HFF-Myc (cell line): ENCODE results near the gene PLB1.

ENCODE experiments used
- DNase-seq: peaks from one replicate; pipeline ENCODE4 v3.0.0-alpha.2; 2011; ENCODE audit warnings: low read depth; ENCODE audit errors: extremely low read depth
- H3K4me3 ChIP-seq: replicated peaks from 2 replicates; pipeline ENCODE4 v1.5.1; 2011; ENCODE audit warnings: low read depth, mild to moderate bottlenecking, control low read depth, low read length
- CTCF ChIP-seq: IDR thresholded peaks from 2 replicates; pipeline ENCODE4 v1.5.1; 2012; ENCODE audit warnings: mild to moderate bottlenecking, low read depth, low read length, control low read depth; ENCODE audit errors: missing control alignments

PLB1 gene

GRCh38 chr2:28595323-28595722, 99.5 kb downstream of the PLB1 start:
- no peak for DNase-seq
- no peak overlapping the region for H3K4me3 ChIP-seq
- TF ChIP-seq CTCF: no peak

GRCh38 chr2:28598484-28598883, 102.6 kb downstream of the PLB1 start:
- no peak overlapping the region for H3K4me3 ChIP-seq
- DNase-seq: no peak
- TF ChIP-seq CTCF: no peak

- TF ChIP-seq CTCF: no peak
- no peak for DNase-seq
- no peak overlapping the region for H3K4me3 ChIP-seq
These were observed 104.3 kb downstream of the PLB1 start for GRCh38 chr2:28600181-28600580.

GRCh38 chr2:28601616-28602015, 105.8 kb downstream of the PLB1 start:
- DNase-seq: no peak
- no peak for TF ChIP-seq CTCF
- no peak overlapping the region for H3K4me3 ChIP-seq

GRCh38 chr2:28602136-28602660, 106.3 kb downstream of the PLB1 start:
- DNase-seq: no peak
- TF ChIP-seq CTCF: no peak
- no peak overlapping the region for H3K4me3 ChIP-seq

GRCh38 chr2:28602751-28603639, 107.1 kb downstream of the PLB1 start:
- no peak for TF ChIP-seq CTCF
- DNase-seq: no peak
- H3K4me3 ChIP-seq: no peak overlapping the region
